ENCODE measurements around the gene CHD6.

Gene CHD6

DNA sequence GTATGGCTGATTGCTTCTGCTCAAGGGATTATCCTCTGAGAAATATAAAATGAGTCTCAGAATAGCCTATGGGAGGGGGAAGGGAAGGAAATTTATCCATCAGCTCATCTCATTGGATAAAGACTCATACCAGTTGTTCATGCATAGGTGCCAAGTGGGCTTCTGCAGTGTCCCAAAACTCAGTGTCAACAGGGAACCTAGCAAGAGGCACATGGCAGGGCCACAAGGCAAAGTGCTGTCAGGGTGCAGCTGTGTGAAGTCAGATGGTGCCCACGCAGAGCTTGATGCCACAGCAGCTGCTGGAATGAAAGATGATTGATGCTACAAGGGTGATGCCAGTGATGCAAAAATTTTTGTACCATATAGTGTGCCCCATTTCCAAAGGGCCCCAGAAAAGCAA lies 3.2 kb upstream of the CHD6 start:
- no peak for DNase-seq (ENCODE audit: low spot score)

DNA sequence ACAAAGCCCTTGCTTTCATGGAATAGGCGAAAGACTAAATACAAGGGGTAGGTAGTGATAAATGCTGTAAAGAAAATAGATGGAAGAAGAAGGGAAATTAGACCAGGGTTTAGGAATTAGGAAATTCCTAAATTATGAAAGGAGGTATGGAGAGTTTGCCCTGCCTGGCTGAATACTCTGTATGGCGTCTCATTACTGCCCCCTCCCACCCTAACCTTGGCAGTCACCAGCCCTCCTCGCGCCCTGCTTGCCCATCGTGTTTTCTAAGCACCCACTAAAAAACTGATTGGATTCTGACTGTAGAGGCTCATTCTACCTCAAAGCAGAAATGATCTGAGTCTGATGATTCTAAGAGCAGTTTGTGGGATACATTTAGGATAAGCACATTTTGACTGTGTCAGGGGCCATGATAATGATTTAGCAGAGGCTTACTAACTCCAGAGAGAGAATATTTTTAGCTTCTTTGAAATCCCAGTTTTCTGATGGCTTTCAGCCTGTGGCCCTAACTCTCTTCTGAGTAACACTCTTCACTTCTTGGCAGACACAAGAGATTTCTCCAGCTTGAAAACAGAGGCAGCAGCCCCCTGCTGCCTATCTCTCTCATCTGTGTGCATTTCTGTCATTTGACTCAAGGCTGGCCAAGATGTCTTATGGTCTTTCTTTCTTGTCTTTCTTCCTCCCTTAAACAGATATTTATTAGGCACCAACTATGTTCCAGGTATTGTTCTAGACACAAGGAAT lies 1.4 kb upstream of the CHD6 start:
- DNase-seq (ENCODE audit: low spot score), result no peak

DNA sequence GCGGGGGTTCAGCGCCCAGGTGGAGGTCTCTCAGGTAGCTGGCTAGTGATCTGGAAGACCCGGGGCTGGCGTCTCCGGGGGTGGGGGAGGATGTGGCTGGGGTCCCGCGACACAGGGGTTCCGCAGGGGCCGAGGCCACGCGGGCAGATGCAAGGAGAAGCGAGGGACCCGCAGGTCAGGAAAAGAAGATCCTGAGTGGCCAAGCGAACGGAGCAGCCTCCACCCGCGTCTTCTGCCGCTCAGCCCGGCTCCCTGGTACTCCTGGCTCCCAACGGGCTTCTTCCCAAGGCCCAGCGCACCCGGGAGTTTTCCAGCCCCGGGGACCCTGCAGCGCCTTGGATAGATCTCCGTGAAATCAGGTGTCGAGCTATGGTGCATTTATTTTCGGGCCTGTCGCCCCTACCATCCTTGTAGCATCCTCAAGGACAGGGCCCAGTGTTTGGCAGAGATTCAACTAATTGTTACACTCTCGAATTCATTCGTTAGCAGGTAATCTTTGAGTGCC lies 682 bp upstream of the CHD6 start:
- peak; percentile 19 for DNase-seq (ENCODE audit: low spot score)

DNA sequence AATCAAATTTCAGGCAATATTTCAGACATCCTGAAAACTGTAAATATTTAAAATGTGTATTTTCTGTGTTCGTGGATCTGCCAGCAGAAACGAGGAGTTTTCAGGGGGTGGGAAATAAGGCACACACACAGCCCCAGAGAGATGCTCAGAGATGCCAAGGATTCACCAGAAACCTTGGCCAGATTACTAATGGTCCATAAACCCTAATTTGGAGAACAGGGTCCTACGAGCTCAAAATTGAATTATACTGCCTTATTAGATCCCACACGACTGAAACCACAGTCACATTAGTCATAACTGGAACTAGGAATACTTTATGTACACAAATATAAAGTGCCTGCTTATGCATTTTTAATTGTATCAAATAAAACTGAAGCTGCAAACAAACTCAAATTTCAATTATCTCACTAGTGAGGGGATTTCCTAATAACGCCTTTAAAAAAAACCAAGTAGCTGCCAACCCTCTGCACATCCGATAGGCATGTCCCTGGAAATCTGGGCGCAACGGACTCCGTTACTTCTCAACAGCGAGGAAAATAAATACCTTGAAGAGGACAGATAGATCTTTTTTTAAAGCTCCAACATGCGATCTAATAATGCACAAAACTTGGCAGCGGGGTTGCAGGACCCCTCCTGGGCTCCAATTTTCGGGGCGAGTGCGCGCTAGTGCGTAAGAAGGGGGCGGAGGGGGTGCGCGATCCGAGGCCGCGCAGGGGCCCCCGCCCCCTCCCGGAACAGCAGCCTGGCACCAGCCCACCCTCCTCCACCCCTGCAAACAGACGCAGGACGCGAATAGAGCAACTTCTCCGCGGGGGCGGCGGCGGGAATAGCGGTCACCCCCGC lies 897 bp downstream of the CHD6 start:
- DNase-seq (ENCODE audit: low spot score), result peak; percentile 45

DNA sequence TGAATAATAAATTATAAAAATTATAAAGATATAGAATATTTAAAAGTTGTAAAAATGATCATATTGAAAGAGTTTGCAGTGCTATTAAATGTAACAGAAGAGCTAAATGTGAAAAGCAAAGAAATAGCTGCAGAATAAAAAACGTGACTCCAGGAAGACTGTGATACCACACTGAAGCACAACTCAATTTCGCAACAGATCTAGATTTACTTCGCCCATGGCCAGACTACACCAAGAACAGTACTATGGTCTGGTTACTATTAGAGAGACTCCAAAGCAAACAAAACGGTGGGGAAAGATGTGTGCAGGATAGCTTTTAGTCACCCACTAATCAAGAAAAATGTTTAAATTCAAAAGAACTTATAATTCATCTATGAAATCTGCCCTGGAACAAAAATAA lies 1.9 kb downstream of the CHD6 start:
- no peak for DNase-seq (ENCODE audit: low spot score)

DNA sequence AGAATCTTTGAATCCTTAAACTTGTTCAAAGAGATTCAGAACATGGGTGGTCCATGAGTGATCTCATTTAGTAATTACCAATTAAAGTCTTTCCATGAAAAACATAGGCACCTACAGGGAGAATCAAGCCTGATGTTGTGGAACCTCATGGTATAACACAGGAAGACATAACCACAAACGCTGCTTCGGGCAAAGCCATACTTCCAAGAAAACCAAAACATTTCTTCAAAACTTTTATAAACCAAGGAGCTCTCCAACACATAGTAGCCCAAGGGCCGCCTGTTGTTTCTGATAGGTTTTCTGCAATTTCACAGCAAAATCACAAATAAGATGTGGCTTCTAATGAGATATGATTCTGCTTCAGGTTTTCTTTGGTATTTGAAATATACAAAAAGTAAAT lies 2.5 kb downstream of the CHD6 start:
- DNase-seq (ENCODE audit: low spot score), result no peak

DNA sequence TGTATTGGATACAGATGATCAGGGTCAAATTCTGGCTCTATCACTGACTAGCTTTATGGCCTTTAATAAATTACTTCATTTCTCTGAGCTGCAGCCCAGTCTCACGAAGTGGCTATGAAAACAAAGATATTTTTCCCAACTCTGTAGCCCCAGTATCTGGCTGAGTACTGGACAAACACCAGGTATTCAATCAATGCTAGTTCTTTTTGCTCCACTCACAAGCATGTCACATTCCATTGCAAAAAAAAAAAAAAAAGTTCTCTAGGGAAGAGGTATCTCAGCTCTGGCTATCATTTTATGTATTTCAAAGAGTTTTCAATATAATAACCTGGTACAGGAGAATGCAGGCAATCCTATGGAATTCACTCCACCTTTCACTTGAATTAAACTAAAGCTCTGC lies 3.1 kb downstream of the CHD6 start:
- no peak for DNase-seq (ENCODE audit: low spot score)

DNA sequence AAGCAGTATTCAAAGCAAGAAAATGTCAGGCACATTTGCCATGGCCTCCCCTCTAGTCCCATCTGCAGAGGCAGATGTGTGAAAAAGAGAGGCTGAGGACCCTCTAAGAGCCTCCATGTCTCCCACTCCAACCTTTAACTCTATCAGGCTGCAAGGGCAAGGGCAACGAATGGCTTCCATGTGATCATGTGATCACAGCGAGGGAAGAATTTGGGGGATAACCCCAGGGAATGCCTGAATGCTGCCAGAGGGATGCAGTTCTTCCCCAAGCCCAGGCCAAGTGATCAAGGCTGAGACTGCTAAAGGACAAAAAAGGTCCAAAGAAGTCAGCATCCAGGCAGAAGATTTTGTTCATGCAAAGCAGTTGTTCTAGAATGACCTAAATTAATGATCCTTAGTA lies 4.9 kb downstream of the CHD6 start:
- no peak for DNase-seq (ENCODE audit: low spot score)

DNA sequence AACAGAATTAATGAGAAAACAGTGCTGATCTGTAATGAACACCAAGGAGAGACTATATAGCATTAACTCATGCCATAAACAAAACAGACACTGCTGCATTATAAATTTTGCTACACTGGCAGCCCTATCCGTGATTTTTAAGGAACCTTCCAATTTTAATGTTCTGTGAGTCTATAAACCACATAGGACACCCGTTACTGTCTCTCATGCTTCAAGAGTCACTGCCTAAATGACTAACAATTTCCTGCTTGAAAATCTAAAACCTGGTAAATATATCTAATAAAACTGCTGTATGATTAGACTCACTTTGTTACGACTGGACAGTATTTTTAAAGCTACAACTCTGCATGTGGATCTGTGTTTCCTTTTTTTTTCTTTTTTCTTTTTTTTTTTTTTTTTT lies 8.7 kb downstream of the CHD6 start:
- no peak for DNase-seq (ENCODE audit: low spot score)

DNA sequence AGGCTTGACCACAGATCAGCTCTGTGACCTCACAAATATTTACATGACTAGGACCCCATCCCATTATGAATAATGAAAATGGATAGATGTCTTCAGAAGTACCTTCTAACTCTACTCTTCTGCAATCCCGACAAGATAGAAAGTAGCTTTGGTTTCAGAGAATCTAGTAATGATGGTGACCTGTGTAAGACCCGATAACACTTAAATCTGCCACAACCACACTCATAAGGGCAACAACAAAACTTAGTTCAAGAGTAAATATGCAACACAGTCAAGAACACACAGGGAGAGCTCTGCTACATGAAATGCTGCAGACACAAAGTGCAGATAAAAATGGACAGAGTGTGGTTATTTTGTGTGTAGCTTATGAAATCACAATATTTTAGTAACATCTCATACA lies 9.6 kb downstream of the CHD6 start:
- no peak for DNase-seq (ENCODE audit: low spot score)

DNA sequence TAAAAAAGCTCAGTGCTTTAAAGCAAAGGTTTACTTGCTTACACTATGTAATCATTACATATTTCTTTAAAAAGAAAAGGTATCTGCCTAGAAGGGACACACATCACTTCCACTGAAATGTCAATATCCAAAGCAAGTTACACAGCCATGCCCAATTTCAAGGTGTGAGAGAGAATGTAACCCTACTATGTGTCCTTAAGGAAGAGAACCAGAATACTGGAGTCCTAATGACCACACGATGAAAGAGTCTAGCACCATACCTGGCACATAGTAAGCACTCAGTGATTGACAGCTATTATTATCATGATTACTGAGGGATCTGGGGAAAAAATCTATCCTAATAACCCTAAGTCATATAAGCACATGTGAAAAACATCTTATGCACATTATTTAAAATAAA lies 10.4 kb downstream of the CHD6 start:
- DNase-seq (ENCODE audit: low spot score), result no peak

DNA sequence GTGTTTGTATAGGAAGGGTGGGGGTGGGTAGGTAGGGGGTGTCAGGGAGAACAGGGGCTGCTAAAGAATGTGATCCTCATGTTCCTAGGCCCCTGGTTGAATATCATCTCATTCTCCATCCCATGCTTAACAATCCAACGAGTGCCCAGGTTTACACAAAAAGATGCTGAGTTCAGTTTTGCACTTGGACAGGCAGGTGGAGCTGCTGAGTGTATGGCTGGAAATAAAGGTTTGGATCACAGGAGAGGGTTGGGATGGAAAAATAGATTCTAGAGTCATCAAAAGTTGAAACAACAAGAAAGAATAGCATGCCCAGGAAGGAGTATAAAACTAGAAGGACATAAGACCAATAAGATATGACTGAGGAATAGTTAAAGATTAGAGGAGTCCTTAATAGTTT lies 14.2 kb downstream of the CHD6 start:
- no peak for DNase-seq (ENCODE audit: low spot score)

DNA sequence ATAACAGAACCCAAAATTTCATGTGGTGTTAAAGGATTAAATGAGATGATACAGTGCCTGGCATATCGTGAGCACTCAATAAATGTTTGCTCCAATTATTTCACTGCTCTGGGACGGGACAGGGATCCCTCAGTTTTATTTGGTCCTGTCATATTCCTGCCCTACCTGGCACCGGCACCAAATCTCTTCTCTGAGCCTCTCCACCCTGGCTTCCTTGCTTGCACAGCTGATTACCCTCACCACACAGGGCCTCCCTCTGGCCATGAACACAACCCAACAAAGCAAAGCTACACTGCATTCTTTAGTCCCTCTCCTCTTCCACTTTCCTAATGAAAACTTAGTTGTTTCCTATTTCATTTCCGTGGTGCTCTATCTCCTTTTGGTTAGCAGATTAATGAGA lies 16.4 kb downstream of the CHD6 start:
- DNase-seq (ENCODE audit: low spot score), result no peak

DNA sequence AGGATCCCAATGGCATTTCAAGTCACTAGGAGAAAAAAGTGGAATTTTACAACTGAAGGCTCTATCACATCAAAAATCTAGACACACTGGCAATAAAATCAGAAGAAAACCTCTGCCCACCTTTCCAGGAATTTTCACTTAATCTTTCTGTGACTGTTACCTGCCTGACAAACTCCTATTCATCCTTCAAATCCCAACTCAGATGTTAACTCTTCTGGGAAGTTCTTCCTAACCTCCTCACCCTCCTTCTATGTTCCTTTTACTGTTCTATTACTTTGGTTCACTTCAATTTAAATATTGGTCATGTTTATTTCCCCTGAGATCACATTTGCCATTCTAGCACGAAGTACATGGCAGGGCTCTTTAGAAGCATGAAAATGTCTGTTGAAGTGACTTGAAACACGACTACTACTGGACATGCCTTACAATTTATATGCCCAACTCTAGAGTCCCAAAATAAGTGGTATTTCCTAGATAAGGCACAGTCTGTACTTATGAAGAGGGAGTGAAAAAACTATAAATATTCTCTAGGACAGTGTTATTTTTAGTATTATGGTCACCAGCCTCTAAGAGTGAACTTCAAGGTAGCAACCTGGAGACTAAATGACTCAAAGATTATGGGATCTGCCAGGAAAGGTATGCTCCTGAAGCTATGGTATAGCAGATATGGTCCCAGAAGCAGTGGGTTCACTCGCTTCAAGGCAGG lies 17.1 kb downstream of the CHD6 start:
- no peak for DNase-seq (ENCODE audit: low spot score)

DNA sequence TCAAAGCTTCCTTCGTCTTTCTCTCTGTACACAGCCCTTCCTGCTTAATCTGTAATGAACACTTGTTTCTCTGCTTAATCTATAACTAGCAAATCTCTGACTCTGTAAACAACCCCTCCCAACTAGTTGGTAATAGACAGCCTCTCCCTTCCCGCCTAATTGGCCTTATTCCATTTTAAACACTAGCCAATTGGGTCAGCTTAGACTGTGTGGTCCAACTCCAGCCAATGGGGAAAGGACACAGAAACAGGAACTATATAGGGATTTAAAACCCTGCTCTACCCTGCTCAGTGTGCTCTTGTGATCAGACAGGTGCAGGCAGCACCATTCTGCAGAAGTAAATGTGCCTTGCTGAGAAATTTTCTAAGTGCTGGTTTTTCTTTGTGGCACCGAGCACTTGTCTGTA lies 18.5 kb downstream of the CHD6 start:
- DNase-seq (ENCODE audit: low spot score), result no peak

DNA sequence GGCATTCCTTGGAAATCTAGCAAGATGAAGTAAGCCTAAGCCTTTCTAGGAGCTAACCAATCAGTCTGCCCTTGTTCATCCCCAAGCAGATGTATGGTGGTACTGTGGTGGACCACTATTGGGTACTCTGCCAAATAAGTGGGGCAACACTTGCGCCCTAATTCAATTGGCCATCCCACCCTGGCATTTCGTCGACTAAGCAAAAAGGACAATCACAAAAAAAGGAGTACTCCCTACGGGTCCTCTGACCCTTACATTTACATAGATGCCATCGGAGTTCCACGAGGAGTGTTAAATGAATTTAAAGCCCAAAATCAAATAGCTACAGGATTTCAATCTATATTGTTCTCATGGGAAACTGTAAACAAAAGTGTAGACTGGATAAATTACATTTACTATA lies 19.5 kb downstream of the CHD6 start:
- DNase-seq (ENCODE audit: low spot score), result no peak

DNA sequence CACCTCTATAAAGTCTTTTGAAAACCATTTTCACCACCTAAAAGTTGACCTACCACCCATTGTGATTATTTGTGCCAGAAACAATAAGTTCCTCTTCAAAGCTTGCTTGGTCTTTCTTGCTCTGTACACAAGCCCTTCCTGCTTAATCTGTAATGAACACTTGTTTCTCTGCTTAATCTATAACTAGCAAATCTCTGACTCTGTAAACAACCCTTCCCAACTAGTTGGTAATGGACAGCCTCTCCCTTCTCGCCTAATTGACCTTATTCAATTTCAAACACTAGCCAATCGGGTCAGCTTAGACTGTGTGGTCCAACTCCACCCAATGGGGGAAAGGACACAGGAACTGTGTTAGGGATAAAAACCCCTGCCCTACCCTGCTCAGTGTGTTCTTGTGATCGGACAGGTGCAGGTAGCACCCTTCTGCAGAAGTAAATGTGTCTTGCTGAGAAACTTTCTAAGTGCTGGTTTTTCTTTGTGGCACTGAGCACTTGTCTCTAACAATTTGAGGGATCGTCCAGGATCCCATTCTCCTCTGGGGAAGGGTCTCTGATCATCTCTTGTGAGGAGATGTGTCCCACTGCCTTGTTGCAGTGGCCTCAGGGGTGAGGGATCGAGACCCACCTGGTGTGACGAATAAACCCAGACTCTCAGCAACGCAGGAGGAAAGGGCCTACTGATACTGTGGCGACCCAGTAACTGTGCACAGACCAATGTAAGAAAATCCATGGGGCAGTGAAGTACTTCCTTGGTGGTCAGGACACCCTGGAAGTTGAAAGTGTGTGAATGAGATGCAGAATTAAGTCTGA lies 23.5 kb downstream of the CHD6 start:
- no peak for DNase-seq (ENCODE audit: low spot score)

DNA sequence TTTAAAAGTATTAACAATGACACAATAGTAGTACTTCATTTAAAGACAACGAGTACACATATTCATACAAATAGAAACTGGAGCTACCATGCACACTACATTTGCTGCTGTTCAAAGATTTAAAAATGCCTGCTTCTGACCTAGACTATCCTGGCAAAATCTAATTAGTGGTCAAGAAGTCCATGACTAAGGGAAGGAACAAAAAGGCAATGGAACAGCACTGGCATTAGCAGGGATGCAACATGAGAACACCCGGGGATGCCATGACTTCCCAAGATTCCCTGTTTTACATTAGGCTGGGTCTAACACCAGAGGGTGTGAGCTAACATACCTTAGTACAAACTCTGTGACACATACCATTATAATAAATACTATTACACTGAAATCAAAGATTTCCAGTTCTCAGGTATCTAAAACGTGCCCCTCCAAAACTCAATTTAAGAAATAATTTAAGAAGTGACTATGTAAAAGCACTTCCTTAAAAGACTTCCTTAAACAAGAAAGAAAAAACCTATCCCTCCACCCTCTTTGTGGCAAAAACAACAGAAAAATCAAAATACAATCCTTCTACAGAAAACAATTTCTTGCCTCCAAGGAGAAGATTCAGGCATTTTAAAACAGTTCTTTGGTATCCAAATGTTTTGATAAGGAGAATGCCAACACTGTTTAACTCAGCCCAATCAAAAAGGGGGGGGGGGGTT lies 25.5 kb downstream of the CHD6 start:
- DNase-seq (ENCODE audit: low spot score), result no peak

DNA sequence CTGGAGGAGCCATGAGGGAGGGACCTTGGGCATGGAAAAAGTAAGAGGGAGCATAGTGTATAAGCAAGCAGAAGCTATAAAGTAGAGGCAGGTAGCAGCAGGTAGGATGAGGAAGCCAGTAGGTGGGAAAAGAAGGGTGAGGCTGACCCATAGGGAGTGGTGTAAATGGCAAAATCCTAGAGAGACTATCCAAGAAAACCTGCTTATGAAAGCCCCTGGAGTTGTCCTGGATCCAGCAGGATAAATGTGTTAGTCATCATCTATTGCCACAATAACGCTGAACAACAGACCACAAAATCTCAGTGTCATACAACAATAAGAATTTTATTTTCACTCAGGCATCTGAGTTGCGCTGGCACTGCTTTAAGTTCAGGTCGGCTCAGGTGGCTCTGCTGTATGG lies 30.2 kb downstream of the CHD6 start:
- DNase-seq (ENCODE audit: low spot score), result peak; percentile 37

DNA sequence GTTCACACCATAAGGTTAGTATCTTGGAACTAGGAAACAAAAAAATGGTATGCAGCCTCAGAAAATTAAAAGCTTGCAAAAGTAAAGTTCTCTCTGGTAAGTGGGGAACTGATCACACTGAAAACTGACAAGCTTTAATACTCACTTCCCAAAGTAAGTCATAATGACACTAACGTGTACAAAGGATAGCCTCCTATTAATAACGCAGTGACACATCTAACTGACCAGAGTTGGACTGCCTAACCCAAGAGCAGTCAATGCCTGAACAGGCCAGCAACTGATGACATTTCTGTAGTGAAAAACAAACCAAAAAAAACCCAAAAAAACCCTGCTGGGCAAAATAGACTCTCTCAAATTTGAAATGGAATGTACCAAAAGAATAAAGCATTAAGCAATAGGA lies 30.7 kb downstream of the CHD6 start:
- DNase-seq (ENCODE audit: low spot score), result no peak

DNA sequence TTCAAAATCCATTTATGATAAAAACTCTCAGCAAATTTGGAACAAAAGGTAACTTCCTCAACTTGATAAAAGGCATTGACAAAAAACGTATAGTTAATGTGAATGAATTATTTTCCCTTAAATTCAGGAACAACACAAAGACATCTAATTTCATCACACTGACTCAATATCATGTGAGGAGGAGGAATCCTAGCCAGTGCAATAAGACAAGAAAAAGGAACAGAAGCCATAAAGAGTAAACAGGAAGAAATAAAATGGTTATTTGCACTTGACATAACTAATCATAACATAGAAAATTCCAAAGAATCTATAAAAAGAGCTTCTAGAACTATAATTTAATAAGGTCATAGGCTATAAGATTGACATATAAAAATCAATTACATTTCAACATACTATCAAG lies 31.4 kb downstream of the CHD6 start:
- DNase-seq (ENCODE audit: low spot score), result no peak

Data from AG08396 (cell line).